ENCODE results near the gene UBA5.

DNA sequence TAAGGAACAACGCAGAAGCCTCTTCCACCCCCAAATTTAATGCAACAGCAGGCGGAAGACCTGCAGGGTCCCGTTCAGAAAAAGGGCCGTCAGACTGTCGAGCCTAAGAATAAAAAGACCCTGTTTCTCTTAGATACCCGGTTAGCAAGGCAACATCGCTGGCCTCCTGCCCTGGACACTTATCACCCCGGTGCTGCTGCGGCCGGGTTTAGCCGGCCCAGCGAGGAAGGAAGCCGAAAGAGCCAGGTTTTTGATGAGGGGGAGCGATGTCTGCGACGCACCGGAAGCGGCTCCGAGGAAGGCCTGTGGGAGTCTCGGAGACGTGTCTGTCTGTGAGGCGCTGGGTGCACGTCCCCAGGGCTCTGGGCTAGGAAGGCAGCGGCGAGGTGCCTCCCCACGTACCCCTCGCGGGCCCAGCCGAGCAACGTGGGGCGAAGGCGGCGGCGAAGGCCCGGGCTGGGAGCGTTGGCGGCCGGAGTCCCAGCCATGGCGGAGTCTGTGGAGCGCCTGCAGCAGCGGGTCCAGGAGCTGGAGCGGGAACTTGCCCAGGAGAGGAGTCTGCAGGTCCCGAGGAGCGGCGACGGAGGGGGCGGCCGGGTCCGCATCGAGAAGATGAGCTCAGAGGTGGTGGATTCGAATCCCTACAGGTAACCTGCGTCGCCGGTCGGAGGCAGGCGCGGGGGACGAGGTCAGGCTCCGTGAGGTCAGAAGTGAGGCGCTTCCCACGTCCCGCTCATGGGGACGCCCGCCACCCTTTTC is at the start of gene UBA5:
- TF ChIP-seq NPAS2 (CRISPR knock-in tag; IDR thresholded peaks at IDR 0.05; ENCODE audit: borderline replicate concordance) (no peak), TCF12 (IDR thresholded peaks at IDR 0.05) (no peak), TCF12 (CRISPR knock-in tag; IDR thresholded peaks at IDR 0.05) (no peak)

Measured in HepG2 (cell line).